Activated CD4-positive, alpha-beta T cell treated with anti-CD3 and anti-CD28 coated beads for 36 hours (primary cell): Measurements from ENCODE around the gene PACSIN2. TPM values are rescaled to one million over a fixed set of nuclear protein-coding genes. Genes with fewer than 3 reads are reported as not detected.
"Not testable (repeated sequence)": the region's sequence is repeated elsewhere in the genome, so short reads cannot be mapped to it uniquely, and the experiment has no call there.

Experiments
- ATAC-seq: fragments of 200-7000 bp; cut with Tn5 transposase; one replicate; pipeline ENCODE4 v1.10.0; 2021; ENCODE audit warnings: mild to moderate bottlenecking, moderate library complexity
- CTCF ChIA-PET: fragments of 350-600 bp; sonication (Branson Sonifier 250); formaldehyde crosslinking; loops from one replicate; lab custom pipeline; 2021; ENCODE audit warnings: antibody characterized with exemption; lab: Charles Lee
- POLR2A ChIA-PET: fragments of 350-600 bp; sonication (Branson Sonifier 250); formaldehyde crosslinking; loops from one replicate; lab custom pipeline; 2021; ENCODE audit warnings: antibody characterized with exemption, inconsistent platforms; lab: Charles Lee
- DNase-seq: peaks from one replicate; pipeline ENCODE4 v3.0.0-alpha.2; 2020
- H3K27ac Mint-ChIP-seq: one replicate; pipeline ENCODE4 v1.8.0; 2021; ENCODE audit warnings: mixed read lengths
- H3K27me3 Mint-ChIP-seq: one replicate; pipeline ENCODE4 v1.8.0; 2021; ENCODE audit warnings: mixed read lengths
- H3K36me3 Mint-ChIP-seq: one replicate; pipeline ENCODE4 v1.8.0; 2021; ENCODE audit warnings: low read depth, mixed read lengths
- H3K4me1 Mint-ChIP-seq: one replicate; pipeline ENCODE4 v1.8.0; 2021; ENCODE audit warnings: mixed read lengths
- H3K4me3 Mint-ChIP-seq: one replicate; pipeline ENCODE4 v1.8.0; 2021; ENCODE audit warnings: mild to moderate bottlenecking, moderate library complexity, mixed read lengths
- H3K9me3 Mint-ChIP-seq: one replicate; pipeline ENCODE4 v1.8.0; 2021; ENCODE audit warnings: low read depth, mixed read lengths
- intact Hi-C, 2 experiments: fragments of 100-400 bp; cut with DNase I in 1 of 2; cut with micrococcal nuclease in 1 of 2; formaldehyde crosslinking; loops; one replicate each; pipeline versions ENCODE4 v1.14.2 to v1.15.1; 2022 to 2024; cut with DNase I, micrococcal nuclease
- total RNA-seq, 2 experiments: library from RNA; stranded (reverse); gene quantifications; one replicate each; pipeline ENCODE4 v1.2.3, GENCODE V29; 2021

The PACSIN2 gene
- total RNA-seq, 2 experiments from 2014 or later, result 27.9 to 28.1 TPM

DNA sequence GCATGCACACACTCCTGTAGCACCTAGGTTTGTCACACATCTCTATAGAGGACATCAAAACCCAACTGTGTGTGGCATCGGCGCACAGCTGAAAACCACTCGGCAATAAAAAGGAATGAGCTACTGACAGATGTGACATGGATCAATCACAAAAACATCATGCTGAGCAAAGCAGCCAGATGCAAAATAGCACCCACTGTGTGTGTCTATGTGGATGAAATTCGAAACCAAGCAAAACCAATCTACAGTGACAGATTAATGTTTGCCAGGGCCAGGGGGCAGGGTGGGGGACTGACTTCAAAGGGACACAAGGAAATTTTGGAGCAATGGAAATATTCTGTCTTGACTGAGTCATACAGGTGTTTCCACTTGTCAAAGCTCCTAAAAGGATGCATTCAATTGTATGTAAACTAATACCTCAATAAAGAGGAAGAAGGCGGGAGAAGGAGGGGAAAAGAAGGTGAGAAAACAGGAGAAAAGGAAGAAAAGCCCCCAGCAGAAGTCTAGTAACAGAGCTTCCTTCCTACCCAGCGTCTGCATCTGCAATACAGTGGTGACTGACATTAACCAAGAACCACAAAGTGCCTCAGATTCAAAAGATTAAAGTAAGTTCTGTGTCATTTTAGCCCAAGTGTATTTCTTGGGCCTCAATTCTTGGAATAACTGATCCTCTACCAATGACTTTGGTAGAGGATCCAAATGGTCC is 49.8 kb downstream of the PACSIN2 start:
- ATAC-seq (peak; percentile 65), DNase-seq (peak; percentile 33)
- Mint-ChIP-seq H3K36me3 (peaks cover 13% of the 10 kb centered on the region), H3K4me1 (peaks cover 54% of the 10 kb centered on the region), H3K9me3 (no peaks in the 10 kb centered on the region), H3K27ac (peak overlapping the region; percentile 59), H3K4me3 (no peak overlapping the region), H3K27me3 (no peaks in the 10 kb centered on the region)
- CTCF ChIA-PET, result interaction anchor here (1.1 to 1.7 kb wide), 2 partner anchors 9 to 12 kb away, joined by 4 read pairs; no protein-coding TSS in a partner anchor
- POLR2A ChIA-PET, result no interaction called here
- intact Hi-C loops, result loop anchor here (2.0 to 5.0 kb wide), 3 partner anchors 42 to 102 kb away; partner anchors contain the start of gene PACSIN2 (in 1 of the 2)

DNA sequence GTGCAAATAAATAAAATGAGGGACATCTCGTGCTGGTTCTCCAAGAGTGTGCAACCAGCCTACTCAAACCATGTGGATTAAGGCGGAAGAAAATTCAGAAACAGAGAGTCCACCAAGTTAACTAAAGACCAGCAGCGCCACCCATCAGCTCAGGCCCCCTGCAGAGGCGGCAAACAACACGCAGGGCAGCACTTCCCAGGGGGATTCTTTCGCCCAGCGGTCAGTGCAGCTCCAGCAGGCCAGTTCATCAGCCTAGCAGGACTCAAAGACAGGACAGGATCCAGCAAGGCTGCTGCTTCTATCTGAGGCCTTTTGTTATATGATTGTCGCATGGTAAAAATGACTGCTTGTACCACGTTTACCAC is 51.7 kb downstream of the PACSIN2 start:
- intact Hi-C loops, result loop anchor here in 1 of 2 experiments (5.0 kb wide), 1 partner anchor 44 kb away; no protein-coding TSS in a partner anchor
- H3K4me3 Mint-ChIP-seq, result no peak overlapping the region
- no peak for ATAC-seq
- CTCF ChIA-PET, result no interaction called here
- no peak overlapping the region for H3K27ac Mint-ChIP-seq
- POLR2A ChIA-PET, result no interaction called here
- no peak for DNase-seq
- H3K9me3 Mint-ChIP-seq, result no peaks in the 10 kb centered on the region
- peaks cover 10% of the 10 kb centered on the region for H3K36me3 Mint-ChIP-seq
- no peaks in the 10 kb centered on the region for H3K27me3 Mint-ChIP-seq
- H3K4me1 Mint-ChIP-seq, result peaks cover 64% of the 10 kb centered on the region

GRCh38 chr22:42962295-42963230 is 52.4 kb downstream of the PACSIN2 start:
- H3K27ac Mint-ChIP-seq, result no peak overlapping the region
- CTCF ChIA-PET, result interaction anchor here (0.8 kb wide), 1 partner anchor 105 kb away, joined by 3 read pairs; no protein-coding TSS in a partner anchor
- POLR2A ChIA-PET, result interaction anchor here (0.6 kb wide), 1 partner anchor 924 kb away, joined by 3 read pairs; no protein-coding TSS in a partner anchor

DNA sequence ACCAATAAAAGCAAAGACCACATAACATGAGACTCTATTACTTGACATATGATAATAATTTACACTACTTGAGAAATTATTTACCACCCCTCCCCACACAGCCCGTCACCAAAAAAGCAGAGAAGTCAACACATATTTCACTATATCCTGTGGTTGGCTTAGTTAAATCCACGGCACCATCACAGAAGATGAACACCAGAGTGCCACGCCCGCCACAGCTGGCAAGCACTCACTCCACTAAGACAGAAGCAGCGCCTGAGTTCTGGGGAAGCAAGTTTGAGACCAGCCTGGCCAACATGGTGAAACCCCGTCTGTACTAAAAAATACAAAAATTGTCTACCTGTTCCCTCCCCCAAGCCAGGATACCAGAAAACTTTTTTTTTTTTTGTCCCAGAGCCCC is 53.1 kb downstream of the PACSIN2 start:
- H3K36me3 Mint-ChIP-seq, result peaks cover 7% of the 10 kb centered on the region
- H3K27me3 Mint-ChIP-seq, result no peaks in the 10 kb centered on the region
- peak overlapping the region; percentile 34 for H3K27ac Mint-ChIP-seq
- no peaks in the 10 kb centered on the region for H3K9me3 Mint-ChIP-seq
- H3K4me3 Mint-ChIP-seq, result no peak overlapping the region
- ChIA-PET CTCF (interaction anchor here (0.8 kb wide), 1 partner anchor 104 kb away, joined by 3 read pairs; no protein-coding TSS in a partner anchor), POLR2A (no interaction called here)
- H3K4me1 Mint-ChIP-seq, result peaks cover 69% of the 10 kb centered on the region
- ATAC-seq (no peak), DNase-seq (peak; percentile 43)
- intact Hi-C loops, result loop anchor here in 1 of 2 experiments (5.0 kb wide), 1 partner anchor 45 kb away; no protein-coding TSS in a partner anchor

More at GRCh38 chr22:42962295-42963230, 52.4 kb downstream of the PACSIN2 start:
- ATAC-seq (no peak), DNase-seq (no peak)
- peaks cover 68% of the 10 kb centered on the region for H3K4me1 Mint-ChIP-seq
- no peaks in the 10 kb centered on the region for H3K27me3 Mint-ChIP-seq
- intact Hi-C loops, result loop anchor here in 1 of 2 experiments (5.0 kb wide), 1 partner anchor 45 kb away; no protein-coding TSS in a partner anchor
- H3K9me3 Mint-ChIP-seq, result no peaks in the 10 kb centered on the region
- H3K36me3 Mint-ChIP-seq, result peaks cover 7% of the 10 kb centered on the region
- no peak overlapping the region for H3K4me3 Mint-ChIP-seq

GRCh38 chr22:42961400-42961690 is 53.6 kb downstream of the PACSIN2 start:
- POLR2A ChIA-PET, H3K9me3 Mint-ChIP-seq, H3K36me3 Mint-ChIP-seq, DNase-seq, CTCF ChIA-PET, H3K27me3 Mint-ChIP-seq, H3K27ac Mint-ChIP-seq, H3K4me3 Mint-ChIP-seq, ATAC-seq: not testable (repeated sequence)
- intact Hi-C loops, result loop anchor here in 1 of 2 experiments (5.0 kb wide), 1 partner anchor 46 kb away; no protein-coding TSS in a partner anchor
- peaks cover 68% of the 10 kb centered on the region for H3K4me1 Mint-ChIP-seq

GRCh38 chr22:42960531-42961399 is 54.2 kb downstream of the PACSIN2 start:
- H3K4me3 Mint-ChIP-seq, result no peak overlapping the region
- peaks cover 66% of the 10 kb centered on the region for H3K4me1 Mint-ChIP-seq
- DNase-seq (no peak), ATAC-seq (no peak)
- H3K36me3 Mint-ChIP-seq, result peaks cover 7% of the 10 kb centered on the region
- no peaks in the 10 kb centered on the region for H3K9me3 Mint-ChIP-seq
- ChIA-PET POLR2A (no interaction called here), CTCF (interaction anchor here (1.9 kb wide), 1 partner anchor 13 kb away, joined by 7 read pairs; no protein-coding TSS in a partner anchor)
- peak overlapping the region; percentile 12 for H3K27ac Mint-ChIP-seq
- H3K27me3 Mint-ChIP-seq, result no peaks in the 10 kb centered on the region
- intact Hi-C loops, result loop anchor here in 1 of 2 experiments (5.0 kb wide), 1 partner anchor 47 kb away; no protein-coding TSS in a partner anchor

GRCh38 chr22:42959576-42960509 is 55.1 kb downstream of the PACSIN2 start:
- DNase-seq (peak; percentile 22), ATAC-seq (peak; percentile 70)
- Mint-ChIP-seq H3K27me3 (no peaks in the 10 kb centered on the region), H3K36me3 (peaks cover 7% of the 10 kb centered on the region), H3K27ac (peak overlapping the region; percentile 67), H3K9me3 (no peaks in the 10 kb centered on the region), H3K4me1 (peaks cover 58% of the 10 kb centered on the region), H3K4me3 (peak overlapping the region; percentile 60)
- intact Hi-C loops, result loop anchor here in 1 of 2 experiments (5.0 kb wide), 1 partner anchor 47 kb away; no protein-coding TSS in a partner anchor
- ChIA-PET POLR2A (interaction anchor here (0.6 kb wide), 1 partner anchor 154 kb away, joined by 4 read pairs; no protein-coding TSS in a partner anchor), CTCF (interaction anchor here (0.6 to 1.9 kb wide), 4 partner anchors 11 to 94 kb away, joined by 3 to 7 read pairs (median 4); no protein-coding TSS in a partner anchor)

- intact Hi-C loops, result no loop called here
- peak overlapping the region; percentile 58 for H3K27ac Mint-ChIP-seq
- no peak for DNase-seq
- H3K4me3 Mint-ChIP-seq, result peak overlapping the region; percentile 60
- peaks cover 4% of the 10 kb centered on the region for H3K36me3 Mint-ChIP-seq
- ATAC-seq, result no peak
- peaks cover 53% of the 10 kb centered on the region for H3K4me1 Mint-ChIP-seq
- H3K27me3 Mint-ChIP-seq, result no peaks in the 10 kb centered on the region
- no peaks in the 10 kb centered on the region for H3K9me3 Mint-ChIP-seq
- ChIA-PET CTCF (interaction anchor here (1.0 to 1.9 kb wide), 3 partner anchors 15 to 95 kb away, joined by 3 to 7 read pairs (median 4); no protein-coding TSS in a partner anchor), POLR2A (no interaction called here)
These were observed 56.0 kb downstream of the PACSIN2 start for GRCh38 chr22:42958937-42959336.

DNA sequence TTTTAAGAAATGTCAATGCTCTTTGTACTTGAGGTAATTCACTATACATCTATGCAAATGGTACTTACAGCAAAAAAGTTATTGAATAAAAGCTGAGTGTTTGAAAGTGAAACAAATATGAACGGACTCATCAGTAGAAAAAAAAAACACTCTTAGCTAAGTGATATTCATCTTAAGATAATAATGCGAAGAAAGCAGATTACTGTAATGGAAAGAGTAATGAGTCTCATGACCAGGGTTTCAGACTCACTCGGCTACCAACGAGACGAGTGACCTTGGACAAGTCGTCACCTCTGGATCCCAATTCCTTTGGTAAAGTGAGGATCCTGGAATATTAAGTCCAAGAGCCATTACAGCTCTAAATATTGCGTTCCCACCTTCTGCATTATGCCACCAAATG is 57.0 kb downstream of the PACSIN2 start:
- H3K36me3 Mint-ChIP-seq, result peaks cover 4% of the 10 kb centered on the region
- intact Hi-C loops, result no loop called here
- no peaks in the 10 kb centered on the region for H3K9me3 Mint-ChIP-seq
- no peaks in the 10 kb centered on the region for H3K27me3 Mint-ChIP-seq
- no peak overlapping the region for H3K27ac Mint-ChIP-seq
- ChIA-PET POLR2A (no interaction called here), CTCF (interaction anchor here (0.5 kb wide), 1 partner anchor 293 kb away, joined by 3 read pairs; no protein-coding TSS in a partner anchor)
- ATAC-seq, result no peak
- no peak for DNase-seq
- H3K4me3 Mint-ChIP-seq, result no peak overlapping the region
- peaks cover 55% of the 10 kb centered on the region for H3K4me1 Mint-ChIP-seq
